GM18861 (cell line): ENCODE data around the gene MICB.
A peak's percentile ranks its signal among the peaks of the same experiment; 100 is the strongest.
"Not testable (repeated sequence)": the region's sequence is repeated elsewhere in the genome, so short reads cannot be mapped to it uniquely, and the experiment has no call there.

ENCODE experiments used
- ATAC-seq: cut with Tn5 transposase; IDR thresholded peaks from one replicate; pipeline ENCODE4 v1.9.1; 2021; ENCODE audit not compliant: unreplicated experiment

Gene MICB

DNA sequence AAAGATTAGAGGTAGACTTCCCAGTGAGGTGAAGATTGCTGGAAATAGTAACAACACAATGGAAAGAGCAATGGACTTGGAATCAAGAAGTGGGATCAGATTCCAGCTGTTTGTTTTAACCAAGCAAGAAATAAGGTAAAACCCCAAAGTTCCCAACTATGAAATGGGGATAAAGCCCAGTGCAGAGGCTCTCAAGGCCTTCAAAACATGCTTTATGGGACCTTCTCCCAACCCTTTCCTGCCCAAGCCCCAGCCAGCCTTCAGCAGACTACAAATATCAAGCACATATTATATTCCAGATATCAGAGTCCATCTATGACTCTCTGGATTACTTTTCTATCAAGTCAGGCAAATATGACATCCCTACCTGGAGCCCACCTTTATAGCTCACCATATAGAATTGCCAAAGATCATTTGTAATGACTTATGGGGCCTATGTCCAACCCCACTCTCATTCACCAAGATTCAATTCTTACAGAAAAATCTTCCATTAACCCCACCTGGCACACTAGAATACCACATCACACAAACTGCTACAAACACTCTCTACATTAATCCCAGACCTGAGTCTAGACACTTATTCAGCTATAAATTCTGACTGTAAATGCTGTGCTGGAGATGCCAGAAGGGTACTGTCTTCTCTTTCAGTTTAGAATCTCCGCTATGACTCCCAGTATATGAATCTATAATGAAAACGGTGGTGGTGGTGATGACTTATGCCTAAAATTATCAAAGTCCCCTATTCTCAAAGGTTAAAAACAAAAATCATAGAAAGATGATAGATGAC lies 37.8 kb downstream of the MICB start:
- no peak for ATAC-seq

DNA sequence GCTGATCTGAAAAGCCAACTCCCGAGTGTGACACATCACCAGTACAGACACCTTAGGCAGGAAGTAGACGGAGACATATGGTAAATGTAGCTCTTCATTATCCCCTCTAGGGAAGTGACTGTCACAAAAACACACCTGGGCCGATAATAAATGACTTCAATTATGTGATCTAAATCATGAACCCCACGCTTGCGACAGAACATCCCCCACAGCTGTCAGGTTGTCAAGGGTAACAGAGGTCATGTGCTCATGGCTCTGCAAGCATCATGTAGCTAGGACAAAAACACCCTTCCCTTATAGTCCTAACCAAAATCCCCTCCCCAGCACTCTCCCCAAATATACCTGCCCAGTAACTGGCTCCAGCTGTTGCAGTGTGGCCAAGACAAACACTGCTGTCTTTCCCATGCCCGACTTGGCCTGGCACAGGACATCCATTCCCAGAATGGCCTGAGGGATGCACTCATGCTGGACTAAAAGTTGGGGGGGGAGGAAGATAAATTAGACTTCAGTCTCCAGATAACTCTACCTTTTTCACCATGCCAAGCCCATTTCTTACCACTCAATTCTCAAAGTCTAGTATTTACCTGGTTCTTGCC lies 41.0 kb downstream of the MICB start:
- no peak for ATAC-seq

DNA sequence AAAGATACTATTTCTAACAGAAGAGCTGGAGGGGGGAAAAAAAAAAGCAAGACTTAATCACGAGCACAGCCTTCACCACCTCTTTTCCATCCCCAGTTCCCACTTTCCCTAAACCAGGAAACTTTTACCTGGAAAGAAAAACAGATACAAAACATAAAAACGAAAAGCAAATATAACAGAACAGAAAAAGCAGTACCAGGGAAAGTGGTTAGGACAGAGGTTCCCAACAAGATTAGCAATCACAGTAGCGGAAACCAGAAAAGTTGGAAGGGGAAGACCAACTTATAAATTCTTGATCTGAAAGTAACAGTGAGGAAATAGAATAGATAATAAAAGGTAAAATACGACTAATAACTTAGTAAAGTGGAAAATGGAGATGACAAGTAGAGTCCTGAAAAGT lies 42.7 kb downstream of the MICB start:
- ATAC-seq, result no peak

DNA sequence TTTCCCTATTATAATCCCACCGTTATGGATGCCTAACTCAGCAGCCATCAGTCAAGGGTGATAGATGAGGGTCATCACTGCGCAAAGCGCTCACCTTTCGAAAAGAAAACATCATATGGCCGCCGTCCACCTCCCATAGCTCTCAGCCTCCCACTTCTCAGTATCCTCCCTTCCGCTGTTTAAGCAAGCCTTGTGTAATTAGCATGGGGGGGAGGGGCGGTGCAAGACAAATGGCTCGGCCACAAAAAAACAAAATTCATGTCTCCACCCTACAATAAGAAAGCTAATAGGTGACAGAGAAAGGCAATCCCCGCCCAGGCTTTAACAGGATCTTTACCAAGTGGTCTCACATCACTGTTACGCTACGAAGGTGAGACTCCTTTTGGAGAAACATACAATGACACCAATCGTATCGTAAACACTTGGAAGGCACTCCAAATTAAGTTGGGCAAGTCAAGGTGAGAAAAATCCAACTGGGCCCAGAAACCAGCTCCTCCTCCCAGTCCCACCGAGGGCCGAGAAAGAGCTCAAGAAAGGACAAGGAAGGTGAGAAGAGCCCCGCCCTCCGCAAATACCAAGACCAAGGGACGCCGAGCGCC lies 43.2 kb downstream of the MICB start:
- ATAC-seq, result no peak

- peak; percentile 45 for ATAC-seq
Measured at GRCh38 chr6:31541658-31542521, 43.9 kb downstream of the MICB start, which contains the start of gene DDX39B. Gene DDX39B (minus strand): TSS chr6:31542003. CDS start chr6:31540532, 1,471 bp downstream.

DNA sequence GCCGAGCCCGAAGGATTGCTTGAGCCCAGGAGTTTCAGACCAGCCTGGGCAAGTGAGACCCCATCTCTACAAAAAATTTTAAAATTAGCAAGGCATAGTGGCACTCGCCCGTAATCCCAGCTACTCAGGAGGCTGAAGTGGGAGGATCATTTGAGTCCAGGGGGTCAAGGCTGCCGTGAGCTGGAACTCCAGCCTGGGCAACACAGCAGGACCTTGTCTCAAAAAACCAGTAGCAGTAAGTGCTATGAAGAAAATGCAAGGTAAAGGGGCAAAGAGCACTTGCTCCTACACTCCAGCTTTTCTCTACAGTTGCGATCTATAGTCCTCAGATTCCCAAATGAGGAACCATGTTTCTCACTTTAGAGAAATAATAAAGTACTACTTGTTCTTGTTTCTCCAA lies 45.7 kb downstream of the MICB start:
- ATAC-seq, result no peak

DNA sequence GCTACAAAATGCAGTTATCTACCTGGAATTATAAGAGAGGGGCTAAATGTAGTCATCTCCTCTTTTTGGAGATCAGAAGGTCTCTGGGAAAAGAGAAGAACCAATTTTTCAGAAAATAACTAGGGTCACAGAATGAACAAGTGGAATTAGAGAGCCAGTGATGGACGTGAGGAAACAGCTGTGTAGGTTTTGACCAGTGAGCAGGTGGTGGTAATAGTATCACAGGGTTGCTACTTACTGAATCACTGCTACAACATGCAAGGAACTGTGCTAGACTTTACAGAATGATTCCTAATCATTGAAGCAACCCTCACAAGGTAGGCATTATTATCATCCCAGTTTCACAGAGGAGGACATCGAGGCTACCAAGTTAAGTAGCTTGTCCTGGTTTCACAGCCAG lies 46.7 kb downstream of the MICB start:
- ATAC-seq, result no peak

DNA sequence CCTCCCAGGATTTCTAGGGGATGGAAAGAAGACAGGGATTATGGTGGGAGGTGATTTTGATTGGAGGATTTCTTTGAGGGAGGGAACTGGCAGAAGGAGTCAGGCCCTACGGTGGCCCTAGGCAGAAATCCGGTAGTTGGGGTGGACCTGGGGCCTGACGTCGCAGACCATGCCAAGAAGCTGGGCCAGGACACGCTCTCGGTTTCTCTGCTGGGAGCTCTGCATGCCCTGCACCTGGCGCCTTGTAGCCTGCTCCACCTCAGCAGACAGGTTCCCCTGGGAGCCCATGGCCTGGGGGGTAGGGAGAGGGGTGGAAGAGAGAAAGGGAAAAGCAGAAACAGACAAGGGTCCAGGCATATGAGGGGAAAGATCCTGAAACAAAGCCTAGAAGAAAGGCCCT lies 47.3 kb downstream of the MICB start:
- no peak for ATAC-seq

DNA sequence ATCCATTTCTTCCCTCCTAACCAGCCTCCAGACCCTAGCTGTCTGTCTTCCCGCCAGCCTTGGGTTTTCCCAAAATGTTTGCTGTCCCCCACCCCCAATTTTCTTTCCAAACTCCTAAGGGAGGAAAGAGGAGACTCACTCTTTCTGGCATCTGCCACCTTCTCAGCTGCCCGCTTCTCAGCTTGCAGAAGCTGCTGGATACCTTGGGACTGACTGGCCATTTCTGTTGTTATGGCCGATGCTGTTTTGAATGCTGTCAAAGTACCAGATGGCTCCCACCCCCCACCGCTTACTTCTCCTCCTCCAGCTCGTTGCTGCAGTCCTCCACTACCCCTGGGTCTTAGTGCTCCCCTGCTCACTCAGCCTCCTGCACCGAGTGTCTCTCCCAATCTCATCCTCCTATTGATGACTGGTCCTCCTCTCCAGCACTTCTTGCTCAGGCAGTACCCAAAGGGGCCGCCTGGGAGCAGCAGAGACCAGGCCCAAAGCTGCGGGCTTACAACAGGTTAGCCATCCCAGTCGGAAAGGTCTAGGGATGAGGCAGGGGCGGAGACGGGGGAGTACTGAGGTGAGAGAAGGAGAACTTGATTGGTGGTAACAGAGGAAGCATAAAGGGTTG lies 48.5 kb downstream of the MICB start, which contains the start of gene ATP6V1G2:
TSS of gene ATP6V1G2 (minus strand) at position 270 of the 619 bp plus-strand sequence. CDS start at position 221, 49 bp downstream.
- peak; percentile 43 for ATAC-seq

DNA sequence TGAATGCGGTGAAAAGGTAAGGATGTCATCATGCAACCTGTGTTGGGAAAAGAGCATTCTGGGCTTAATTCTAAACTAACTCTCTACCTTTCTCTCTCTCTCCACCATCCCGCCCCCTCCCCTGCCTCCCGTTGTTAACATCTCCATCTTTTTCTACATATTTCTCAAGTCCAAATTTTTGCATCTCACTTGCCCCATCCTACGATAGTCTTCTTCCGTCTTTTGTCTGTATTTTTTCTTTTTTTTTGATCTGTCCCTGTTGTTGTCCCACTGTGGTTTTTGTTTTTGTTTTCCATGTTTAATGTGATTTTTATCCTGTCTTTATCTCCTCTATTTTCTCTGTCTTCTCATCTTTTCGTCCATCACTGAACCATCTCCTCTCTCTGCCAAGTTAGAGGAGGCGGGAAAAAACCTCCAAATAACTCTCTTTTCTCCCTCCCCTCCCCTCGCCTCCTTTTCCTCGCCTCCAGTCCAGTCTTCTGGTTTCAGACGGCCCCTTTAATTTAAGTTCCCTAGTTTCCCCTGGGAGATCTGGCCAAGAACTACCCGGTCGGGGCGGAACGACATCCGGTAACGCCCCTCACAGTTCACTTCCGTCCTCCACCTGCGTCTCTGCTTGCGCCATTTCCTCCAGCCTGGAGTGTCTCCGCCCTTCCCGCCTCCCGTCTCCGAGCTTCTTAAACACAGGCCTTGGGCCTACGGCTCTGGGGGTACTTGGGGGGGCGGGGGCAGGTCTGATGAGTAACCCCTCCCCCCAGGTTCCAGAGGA lies 49.2 kb downstream of the MICB start, which contains the start of gene NFKBIL1:
TSS of gene NFKBIL1 (plus strand) at position 651 of the 769 bp plus-strand sequence. CDS start at position 738, 87 bp downstream.
- peak; percentile 49 for ATAC-seq

GRCh38 chr6:31547727-31548543 lies 50.0 kb downstream of the MICB start:
- ATAC-seq, result no peak

DNA sequence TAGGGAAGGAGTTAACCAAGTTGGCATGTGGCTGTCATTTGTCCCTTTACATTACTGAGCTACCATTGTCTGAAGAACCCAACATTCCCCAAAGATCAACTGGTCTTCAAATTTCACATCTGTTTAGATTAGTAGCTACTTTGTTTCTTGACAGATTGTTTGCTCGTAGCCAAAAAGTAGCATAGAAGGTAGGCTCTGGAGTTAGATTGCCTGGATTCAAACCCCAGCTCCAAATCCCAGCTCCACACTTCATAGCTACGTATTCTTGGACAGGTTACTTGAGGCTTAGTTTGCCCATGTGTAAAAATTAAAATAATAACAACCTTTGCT lies 50.6 kb downstream of the MICB start:
- no peak for ATAC-seq

DNA sequence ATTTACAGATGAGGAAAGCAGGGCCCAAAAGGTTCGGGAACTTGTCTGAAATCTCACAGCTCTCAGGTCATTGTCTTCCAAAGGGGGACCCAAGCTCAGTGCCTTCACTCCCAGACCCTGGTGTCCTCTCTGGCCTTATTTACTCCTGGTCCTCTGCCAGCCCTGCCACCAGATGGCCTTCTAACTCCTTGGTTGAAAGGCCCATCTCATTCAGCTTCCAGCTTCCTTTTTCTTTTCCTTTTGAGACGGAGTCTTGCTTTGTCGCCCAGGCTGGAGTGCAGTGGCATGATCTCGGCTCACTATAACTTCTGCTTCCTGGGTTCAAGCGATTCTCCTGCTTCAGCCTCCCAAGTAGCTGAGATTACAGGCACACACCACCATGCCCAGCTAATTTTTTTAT lies 53.4 kb downstream of the MICB start:
- not testable (repeated sequence) for ATAC-seq

GRCh38 chr6:31556307-31556706 lies 58.4 kb downstream of the MICB start:
- no peak for ATAC-seq

DNA sequence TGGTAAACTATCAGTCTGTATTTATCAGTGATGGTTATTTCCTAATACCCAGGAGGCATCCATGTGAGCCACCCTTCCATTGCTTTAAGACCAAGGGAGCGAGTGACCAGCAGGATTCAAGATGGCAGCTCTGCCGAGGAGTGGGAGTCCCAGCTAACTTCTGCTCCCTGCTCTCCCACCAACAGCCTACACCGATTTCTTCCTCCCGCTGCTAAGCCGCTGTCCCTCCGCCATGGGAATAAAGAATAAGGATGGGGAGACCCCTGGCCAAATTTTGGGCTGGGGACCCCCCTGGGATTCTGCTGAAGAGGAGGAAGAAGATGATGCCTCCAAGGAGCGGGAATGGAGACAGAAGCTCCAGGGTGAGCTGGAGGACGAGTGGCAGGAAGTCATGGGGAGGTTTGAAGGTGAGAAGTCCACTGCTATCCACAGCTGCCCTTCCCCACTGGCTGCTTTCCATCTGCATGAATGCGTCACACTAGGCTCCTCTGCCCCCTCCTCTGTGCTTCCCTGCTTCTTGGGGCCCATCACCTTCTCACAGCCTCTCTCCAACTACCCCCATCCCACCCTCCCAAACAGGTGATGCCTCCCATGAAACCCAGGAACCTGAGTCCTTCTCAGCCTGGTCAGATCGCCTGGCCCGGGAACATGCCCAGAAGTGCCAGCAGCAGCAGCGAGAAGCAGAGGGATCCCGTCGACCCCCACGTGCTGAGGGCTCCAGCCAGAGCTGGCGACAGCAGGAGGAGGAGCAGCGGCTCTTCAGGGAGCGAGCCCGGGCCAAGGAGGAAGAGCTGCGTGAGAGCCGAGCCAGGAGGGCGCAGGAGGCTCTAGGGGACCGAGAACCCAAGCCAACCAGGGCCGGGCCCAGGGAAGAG lies 59.7 kb downstream of the MICB start:
- no peak for ATAC-seq

- no peak for ATAC-seq
Measured at GRCh38 chr6:31558318-31558625, 60.3 kb downstream of the MICB start.

DNA sequence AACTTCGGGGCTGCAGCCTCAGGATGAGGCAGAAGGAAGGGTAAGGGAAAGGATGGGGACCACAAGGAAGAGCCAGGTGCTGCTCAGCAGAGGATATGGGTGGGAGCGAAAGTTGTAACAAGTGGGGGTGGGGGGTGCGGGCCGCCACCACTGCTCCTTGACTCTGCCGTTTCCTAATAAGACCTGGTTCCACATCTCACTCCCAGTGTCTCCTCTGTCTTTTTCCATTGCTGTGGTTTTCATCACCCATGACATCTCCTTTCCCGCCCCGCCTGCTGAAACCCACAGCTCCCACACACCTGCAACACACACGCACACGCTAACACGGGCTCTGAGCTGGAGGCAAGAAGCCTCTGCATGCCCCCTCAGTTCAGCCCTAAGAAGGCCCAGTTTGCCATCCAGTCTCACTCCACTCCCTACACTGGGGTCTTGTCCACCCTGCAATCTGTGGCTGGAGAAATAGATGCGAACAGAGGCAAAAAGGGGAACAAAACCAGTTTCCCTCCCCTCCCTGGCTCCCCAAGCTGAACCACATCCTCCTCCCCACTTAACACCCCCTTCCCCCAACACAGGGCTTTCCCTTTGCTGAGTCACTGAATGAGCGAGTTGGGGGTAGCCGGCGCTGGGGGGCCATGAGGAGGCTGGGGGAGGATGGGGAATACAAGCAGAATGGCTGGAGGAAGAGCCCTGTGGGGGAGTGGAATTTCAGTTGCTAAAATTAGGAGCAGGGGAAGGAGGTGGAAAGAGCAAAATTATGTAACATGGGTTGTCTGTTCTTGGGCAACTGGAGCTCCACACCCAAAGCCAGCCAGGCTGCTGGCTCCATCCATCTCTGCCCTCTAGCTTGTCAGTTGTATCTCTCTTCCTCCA lies 60.9 kb downstream of the MICB start:
- no peak for ATAC-seq
